IPS-18c (cell line): ENCODE data around the gene PCBP3.

Experiments used
- H3K4me3 ChIP-seq: 2 replicates; pipeline ENCODE4 v1.7.0; 2013; ENCODE audit warnings: low read depth, mild to moderate bottlenecking, low read length, moderate library complexity; ENCODE audit not compliant: insufficient read depth
- H3K9me3 ChIP-seq: one replicate; pipeline ENCODE4 v1.6.1; 2013; ENCODE audit warnings: mild to moderate bottlenecking, low read length, moderate library complexity; ENCODE audit not compliant: control insufficient read depth, insufficient read depth

PCBP3 gene

DNA sequence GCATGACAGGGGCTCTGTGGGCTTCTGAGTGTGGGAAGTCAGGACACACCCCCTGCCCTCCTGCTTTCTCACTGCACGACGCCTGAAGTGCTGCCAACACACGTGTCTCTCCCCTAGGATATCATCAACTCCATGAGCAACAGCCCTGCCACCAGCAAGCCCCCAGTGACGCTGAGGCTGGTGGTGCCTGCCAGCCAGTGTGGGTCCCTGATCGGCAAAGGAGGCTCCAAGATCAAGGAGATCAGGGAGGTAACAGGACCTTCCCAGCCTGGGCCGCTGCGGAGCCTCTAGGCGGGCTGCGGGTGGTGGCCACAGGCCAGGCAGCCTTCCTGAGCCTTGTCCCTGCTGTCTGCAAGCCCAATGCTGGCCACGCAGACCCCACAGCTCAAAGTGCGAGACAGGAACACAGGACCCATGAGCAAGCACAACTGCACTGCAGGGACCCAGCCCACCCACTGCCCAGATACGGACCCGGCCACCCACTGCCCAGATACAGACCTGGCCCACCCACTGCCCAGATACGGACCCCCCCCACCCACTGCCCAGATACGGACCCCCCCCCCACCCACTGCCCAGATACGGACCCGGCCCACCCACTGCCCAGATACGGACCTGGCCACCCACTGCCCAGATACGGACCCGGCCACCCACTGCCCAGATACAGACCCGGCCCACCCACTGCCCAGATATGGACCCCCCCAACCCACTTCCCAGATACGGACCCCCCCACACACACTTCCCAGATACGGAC is 265.9 kb downstream of the PCBP3 start:
- Histone ChIP-seq H3K4me3 (no peak overlapping the region), H3K9me3 (no peaks in the 10 kb centered on the region)

DNA sequence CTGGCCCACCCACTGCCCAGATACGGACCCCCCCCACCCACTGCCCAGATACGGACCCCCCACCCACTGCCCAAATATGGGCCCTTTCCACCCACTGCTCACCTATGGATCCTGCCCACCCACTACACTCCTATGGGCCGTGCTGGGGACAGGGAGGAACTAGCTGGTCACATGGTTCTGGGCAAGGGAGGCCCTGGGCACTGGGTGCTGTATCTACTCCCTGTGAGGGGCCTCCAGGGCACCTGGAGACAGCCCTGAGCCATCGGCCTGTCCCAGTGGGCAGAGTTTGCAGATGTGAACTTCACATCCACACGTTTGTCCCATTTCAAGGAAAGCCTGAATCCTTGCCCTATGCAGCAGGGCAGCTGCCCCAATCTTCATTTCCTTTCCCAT is 266.6 kb downstream of the PCBP3 start:
- Histone ChIP-seq H3K4me3 (no peak overlapping the region), H3K9me3 (no peaks in the 10 kb centered on the region)

- Histone ChIP-seq H3K4me3 (no peak overlapping the region), H3K9me3 (no peaks in the 10 kb centered on the region)
Measured at GRCh38 chr21:45910548-45911221, 267.2 kb downstream of the PCBP3 start.

DNA sequence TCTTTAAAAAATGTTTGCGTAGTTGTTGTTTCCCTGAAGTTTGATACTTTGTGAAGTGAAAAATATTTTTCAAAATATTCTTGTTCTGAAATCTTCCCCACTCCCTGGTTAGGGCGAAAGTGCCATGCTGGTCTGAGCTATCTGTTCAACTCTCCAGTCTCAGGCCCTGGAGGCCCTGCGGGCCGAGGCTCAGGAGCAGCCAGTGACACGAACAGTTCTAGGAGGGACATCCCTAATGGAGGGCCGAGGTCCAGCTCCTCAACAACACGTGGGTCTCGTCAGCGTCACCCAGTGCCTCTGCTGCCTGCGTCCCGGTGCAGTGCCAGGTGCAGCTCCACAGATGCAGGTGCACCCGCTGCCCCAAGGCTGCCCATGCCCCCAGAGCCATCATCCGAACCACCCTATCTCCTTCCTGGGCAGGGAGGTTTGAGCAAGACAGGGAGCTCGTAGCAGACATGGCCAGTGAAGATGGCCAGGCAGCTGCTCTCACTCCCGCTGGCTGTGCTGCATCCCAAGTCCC is 268.3 kb downstream of the PCBP3 start:
- Histone ChIP-seq H3K4me3 (no peak overlapping the region), H3K9me3 (no peaks in the 10 kb centered on the region)

GRCh38 chr21:45912611-45913417 is 269.3 kb downstream of the PCBP3 start:
- no peaks in the 10 kb centered on the region for H3K9me3 ChIP-seq
- no peak overlapping the region for H3K4me3 ChIP-seq

DNA sequence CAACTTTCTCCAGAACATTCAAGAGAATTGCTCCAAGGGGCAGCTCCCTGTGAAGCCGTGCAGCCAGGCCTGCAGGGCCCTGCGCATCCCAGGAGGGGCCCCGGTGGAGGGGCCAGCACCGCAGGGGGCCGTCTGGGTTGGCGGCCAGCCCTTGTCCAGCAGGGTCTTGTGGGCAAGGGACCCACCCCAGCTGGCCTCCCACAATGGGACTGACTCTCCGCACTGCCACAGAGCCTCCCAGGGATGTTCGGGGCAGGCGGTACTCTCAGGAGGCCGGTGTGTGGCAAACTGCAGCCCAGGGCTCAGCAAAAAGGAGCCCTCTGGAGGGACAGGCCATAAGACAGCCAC is 269.9 kb downstream of the PCBP3 start:
- no peak overlapping the region for H3K4me3 ChIP-seq
- H3K9me3 ChIP-seq, result no peaks in the 10 kb centered on the region

- Histone ChIP-seq H3K4me3 (no peak overlapping the region), H3K9me3 (no peaks in the 10 kb centered on the region)
Measured at GRCh38 chr21:45913886-45914285, 270.4 kb downstream of the PCBP3 start.

GRCh38 chr21:45914321-45914845 is 270.9 kb downstream of the PCBP3 start:
- H3K9me3 ChIP-seq, result no peaks in the 10 kb centered on the region
- no peak overlapping the region for H3K4me3 ChIP-seq

DNA sequence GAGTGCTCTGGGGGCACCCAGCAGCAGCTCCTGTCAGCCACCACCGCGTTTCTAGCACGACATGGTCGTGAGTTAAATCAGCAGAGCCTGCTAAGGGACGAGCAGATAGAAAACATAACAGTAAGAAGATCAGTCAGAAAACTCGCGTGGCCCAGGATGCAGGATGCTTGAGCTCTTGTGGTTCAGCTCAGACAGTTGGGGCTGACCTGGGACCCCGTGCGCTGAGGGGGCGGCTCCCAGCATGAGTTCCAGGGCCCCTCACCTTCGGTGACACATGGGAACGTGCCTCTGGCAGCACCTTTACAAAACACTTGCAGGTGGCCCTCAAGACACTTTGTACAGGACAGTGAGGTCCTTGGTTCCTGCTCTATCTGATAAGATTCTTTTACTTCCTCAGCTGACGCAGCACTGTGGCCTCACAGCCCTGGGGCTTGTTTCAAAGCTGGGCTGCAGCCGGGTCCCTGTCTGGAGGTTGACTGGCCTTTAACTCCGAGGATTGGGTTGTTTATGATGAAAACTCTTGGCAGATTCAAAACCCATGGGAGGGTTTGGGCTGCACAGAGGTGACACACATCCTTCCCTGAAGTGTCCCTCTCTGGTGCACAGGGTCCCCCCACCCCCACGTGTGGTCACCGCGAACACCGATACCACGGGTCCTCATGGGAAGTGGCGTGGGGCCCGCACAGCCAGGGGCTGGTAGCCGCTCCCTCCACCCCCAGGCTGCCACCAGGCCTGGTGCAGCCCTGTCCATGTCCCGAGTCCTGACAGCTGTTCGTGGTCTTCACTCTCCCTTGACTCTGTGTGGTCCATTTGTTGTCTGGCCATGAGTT is 272.7 kb downstream of the PCBP3 start:
- H3K9me3 ChIP-seq, result no peaks in the 10 kb centered on the region
- no peak overlapping the region for H3K4me3 ChIP-seq

GRCh38 chr21:45917241-45917640 is 273.7 kb downstream of the PCBP3 start:
- H3K4me3 ChIP-seq, result no peak overlapping the region
- peaks cover 2% of the 10 kb centered on the region for H3K9me3 ChIP-seq

GRCh38 chr21:45918011-45918410 is 274.5 kb downstream of the PCBP3 start:
- H3K9me3 ChIP-seq, result peaks cover 2% of the 10 kb centered on the region
- H3K4me3 ChIP-seq, result no peak overlapping the region

- Histone ChIP-seq H3K9me3 (peaks cover 2% of the 10 kb centered on the region), H3K4me3 (no peak overlapping the region)
Measured at GRCh38 chr21:45918835-45919447, 275.4 kb downstream of the PCBP3 start.

- Histone ChIP-seq H3K9me3 (peaks cover 2% of the 10 kb centered on the region), H3K4me3 (no peak overlapping the region)
Measured at GRCh38 chr21:45919593-45919992, 276.1 kb downstream of the PCBP3 start.

GRCh38 chr21:45920824-45921600 is 277.5 kb downstream of the PCBP3 start:
- Histone ChIP-seq H3K9me3 (peaks cover 2% of the 10 kb centered on the region), H3K4me3 (no peak overlapping the region)

DNA sequence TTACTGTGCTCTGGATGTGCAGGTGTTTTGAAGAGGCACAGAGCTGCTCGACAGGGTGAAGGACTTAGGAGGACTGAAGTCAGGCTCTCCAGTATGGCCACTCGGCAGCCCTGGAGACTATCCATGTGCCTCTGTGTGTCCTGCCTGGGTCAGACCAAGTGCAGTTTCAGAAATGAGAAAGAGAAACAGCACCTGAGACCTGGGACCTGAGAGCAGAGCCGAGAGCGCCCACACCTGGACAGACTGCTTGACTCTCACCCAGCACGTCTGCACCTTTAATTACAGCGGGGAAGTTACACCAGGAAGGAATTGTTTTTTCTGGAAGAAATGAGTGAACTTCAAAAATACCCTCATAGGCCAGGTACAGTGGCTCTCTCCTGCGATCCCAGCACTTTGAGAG is 278.4 kb downstream of the PCBP3 start:
- no peak overlapping the region for H3K4me3 ChIP-seq
- peaks cover 2% of the 10 kb centered on the region for H3K9me3 ChIP-seq

DNA sequence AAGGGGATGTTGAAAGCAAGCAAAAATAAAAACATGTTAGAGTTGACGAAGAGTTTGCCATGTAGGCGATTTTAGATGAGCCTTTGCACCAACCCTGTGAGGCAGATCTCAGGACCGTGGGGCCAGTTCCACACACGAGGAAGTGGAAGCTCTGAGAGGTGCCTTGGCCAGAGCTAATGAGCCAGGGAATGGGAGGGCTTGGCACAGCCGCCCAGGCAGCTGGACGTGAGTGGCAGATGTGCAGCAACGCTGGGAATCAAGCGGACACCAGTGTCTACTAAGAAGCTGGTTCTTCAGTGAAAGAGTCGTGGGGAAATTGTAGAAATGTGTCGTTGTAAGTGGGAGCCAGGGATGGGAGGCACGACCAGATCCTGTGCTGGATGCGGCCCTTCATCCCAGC is 279.1 kb downstream of the PCBP3 start:
- H3K9me3 ChIP-seq, result peaks cover 2% of the 10 kb centered on the region
- no peak overlapping the region for H3K4me3 ChIP-seq
